Panc1 (cell line): ENCODE data around the gene MRPS23.

Experiments
- POLR2AphosphoS5 ChIP-seq: IDR thresholded peaks from 2 replicates; pipeline ENCODE4 v1.6.1; 2012; ENCODE audit warnings: mild to moderate bottlenecking, low read depth, low read length, moderate library complexity
- SIN3A ChIP-seq: IDR thresholded peaks from 2 replicates; pipeline ENCODE4 v1.6.1; 2012; ENCODE audit warnings: low read depth, mild to moderate bottlenecking, low read length, moderate library complexity, borderline replicate concordance; ENCODE audit not compliant: insufficient read depth
- TF ChIP-seq, protein P1 (sequence below): fragments of 450-650 bp; IDR thresholded peaks from 2 replicates; pipeline ENCODE4 v1.5.1; 2017; ENCODE audit warnings: mild to moderate bottlenecking
- TF ChIP-seq, protein P2 (sequence below), 2 experiments: IDR thresholded peaks; 2 replicates each; pipeline ENCODE4 v1.6.1; 2011 to 2012; ENCODE audit warnings: low read depth in 2 of 2, control low read depth in 1 of 2, low read length in 1 of 2, mild to moderate bottlenecking in 1 of 2, moderate library complexity in 1 of 2; ENCODE audit not compliant: insufficient read depth in 1 of 2

DNA sequence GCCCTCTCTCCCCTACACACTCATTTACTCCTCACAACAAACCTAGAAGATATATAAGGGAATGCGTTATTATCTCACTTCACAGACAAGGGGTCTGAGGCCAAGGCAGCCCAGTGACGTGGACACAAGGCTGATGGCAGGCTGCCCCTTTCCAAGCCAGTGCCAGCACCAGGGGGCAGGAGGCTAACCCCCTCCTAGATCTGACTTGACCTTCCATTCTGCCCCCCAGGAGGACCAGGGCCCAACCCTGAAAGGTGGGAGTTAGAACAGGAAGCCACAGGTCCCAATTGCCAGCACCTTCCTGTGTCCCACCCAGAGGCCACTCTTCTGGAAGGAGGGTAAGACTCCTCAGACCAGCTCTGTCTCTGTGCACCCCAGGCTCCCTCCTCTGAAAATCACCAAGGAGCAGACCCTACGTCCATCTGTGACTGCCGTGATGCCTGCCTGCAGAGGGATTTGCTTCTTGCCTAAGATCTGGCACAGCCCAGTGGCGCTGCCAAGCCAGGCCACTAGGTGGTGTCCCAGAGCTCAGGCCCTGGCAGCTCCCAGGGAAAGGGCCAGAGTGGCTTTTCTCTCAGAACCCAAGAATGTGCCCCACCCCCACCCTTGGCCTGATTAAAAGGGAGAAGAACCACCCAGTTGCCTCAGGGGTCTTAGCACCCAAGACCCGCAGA is 42.4 kb upstream of the MRPS23 start:
- TF ChIP-seq, protein P1, sequence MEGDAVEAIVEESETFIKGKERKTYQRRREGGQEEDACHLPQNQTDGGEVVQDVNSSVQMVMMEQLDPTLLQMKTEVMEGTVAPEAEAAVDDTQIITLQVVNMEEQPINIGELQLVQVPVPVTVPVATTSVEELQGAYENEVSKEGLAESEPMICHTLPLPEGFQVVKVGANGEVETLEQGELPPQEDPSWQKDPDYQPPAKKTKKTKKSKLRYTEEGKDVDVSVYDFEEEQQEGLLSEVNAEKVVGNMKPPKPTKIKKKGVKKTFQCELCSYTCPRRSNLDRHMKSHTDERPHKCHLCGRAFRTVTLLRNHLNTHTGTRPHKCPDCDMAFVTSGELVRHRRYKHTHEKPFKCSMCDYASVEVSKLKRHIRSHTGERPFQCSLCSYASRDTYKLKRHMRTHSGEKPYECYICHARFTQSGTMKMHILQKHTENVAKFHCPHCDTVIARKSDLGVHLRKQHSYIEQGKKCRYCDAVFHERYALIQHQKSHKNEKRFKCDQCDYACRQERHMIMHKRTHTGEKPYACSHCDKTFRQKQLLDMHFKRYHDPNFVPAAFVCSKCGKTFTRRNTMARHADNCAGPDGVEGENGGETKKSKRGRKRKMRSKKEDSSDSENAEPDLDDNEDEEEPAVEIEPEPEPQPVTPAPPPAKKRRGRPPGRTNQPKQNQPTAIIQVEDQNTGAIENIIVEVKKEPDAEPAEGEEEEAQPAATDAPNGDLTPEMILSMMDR, result peak; percentile 99
- TF ChIP-seq POLR2AphosphoS5, result no peak; the same call in 1 of the 2 replicates
- TF ChIP-seq, protein P2, sequence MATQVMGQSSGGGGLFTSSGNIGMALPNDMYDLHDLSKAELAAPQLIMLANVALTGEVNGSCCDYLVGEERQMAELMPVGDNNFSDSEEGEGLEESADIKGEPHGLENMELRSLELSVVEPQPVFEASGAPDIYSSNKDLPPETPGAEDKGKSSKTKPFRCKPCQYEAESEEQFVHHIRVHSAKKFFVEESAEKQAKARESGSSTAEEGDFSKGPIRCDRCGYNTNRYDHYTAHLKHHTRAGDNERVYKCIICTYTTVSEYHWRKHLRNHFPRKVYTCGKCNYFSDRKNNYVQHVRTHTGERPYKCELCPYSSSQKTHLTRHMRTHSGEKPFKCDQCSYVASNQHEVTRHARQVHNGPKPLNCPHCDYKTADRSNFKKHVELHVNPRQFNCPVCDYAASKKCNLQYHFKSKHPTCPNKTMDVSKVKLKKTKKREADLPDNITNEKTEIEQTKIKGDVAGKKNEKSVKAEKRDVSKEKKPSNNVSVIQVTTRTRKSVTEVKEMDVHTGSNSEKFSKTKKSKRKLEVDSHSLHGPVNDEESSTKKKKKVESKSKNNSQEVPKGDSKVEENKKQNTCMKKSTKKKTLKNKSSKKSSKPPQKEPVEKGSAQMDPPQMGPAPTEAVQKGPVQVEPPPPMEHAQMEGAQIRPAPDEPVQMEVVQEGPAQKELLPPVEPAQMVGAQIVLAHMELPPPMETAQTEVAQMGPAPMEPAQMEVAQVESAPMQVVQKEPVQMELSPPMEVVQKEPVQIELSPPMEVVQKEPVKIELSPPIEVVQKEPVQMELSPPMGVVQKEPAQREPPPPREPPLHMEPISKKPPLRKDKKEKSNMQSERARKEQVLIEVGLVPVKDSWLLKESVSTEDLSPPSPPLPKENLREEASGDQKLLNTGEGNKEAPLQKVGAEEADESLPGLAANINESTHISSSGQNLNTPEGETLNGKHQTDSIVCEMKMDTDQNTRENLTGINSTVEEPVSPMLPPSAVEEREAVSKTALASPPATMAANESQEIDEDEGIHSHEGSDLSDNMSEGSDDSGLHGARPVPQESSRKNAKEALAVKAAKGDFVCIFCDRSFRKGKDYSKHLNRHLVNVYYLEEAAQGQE (IDR thresholded peaks at IDR 0.05; ENCODE audit: insufficient read depth in 1 of 2, low read depth in 2 of 2, low read length in 1 of 2), result no peak
- no peak for TF ChIP-seq SIN3A
